ENCODE data around the gene SERPINE1. TPM values are rescaled to one million over a fixed set of nuclear protein-coding genes. Genes with fewer than 3 reads are reported as not detected.

Gene SERPINE1
- total and polyA plus RNA-seq, 2 of the 13 experiments (the other 11 are each of a cell fraction or from before 2014, with no cell fraction given), result 21.2 to 1,576 TPM

- 58% methylated on average over 10 of the region's 11 CpGs for WGBS (ENCODE audit: low lambda C conversion rate)
- TF ChIP-seq ZNF770 (CRISPR knock-in tag; IDR thresholded peaks at IDR 0.05) (0 out of 2 replicates have a peak, but pooled peaks have one; percentile 18), ZNF264 (CRISPR knock-in tag; IDR thresholded peaks at IDR 0.05) (no peak), ZNF441 (CRISPR knock-in tag; IDR thresholded peaks at IDR 0.05; ENCODE audit: borderline replicate concordance) (peak; percentile 90)
- DNase-seq (ENCODE audit: low spot score) (no peak), FAIRE-seq (no peak), ATAC-seq (no peak)
- H3K36me3 ChIP-seq (replicated peaks in 1 of 2; ENCODE audit: control insufficient read depth in 1 of 2, insufficient read depth in 2 of 2, low read length in 2 of 2), result no peaks in the 10 kb centered on the region
- H3K4me3 ChIP-seq (replicated peaks in 1 of 3; ENCODE audit: insufficient read depth in 1 of 3, low read depth in 2 of 3, low read length in 3 of 3), result no peak overlapping the region
- no peaks in the 10 kb centered on the region for H4K20me1 ChIP-seq (ENCODE audit: insufficient read depth, low read length)
- ChIA-PET POLR2A (interaction anchor here (1.5 to 3.8 kb wide), 2 partner anchors 9 to 11 kb away, joined by 4 to 26 read pairs; no protein-coding TSS in a partner anchor), CTCF (ENCODE audit: low intra/inter-chr PET ratio, low total read pairs) (no interaction called here)
- no peak overlapping the region for H3K9ac ChIP-seq (ENCODE audit: insufficient read depth, low read depth, low read length)
- no peak overlapping the region for H3K27ac ChIP-seq (ENCODE audit: extremely low read length, insufficient read depth, low read length)
- intact Hi-C loops (cut with micrococcal nuclease; ENCODE audit: unreplicated experiment), result no loop called here
- BruUV-seq (replicated peaks), result no TSS peak
- no peaks in the 10 kb centered on the region for H3K9me3 ChIP-seq (ENCODE audit: low read length)
- no peaks in the 10 kb centered on the region for H3K79me2 ChIP-seq (ENCODE audit: insufficient read depth, low read length)
- no peak overlapping the region for H2AFZ ChIP-seq (ENCODE audit: low read length)
- in situ Hi-C loops (cut with HindIII; ENCODE audit: extremely low pct_ligation_motif_present, low pct_unique_long_range_greater_than_20kb), result no loop called here
- peaks cover 69% of the 10 kb centered on the region for H3K4me1 ChIP-seq (ENCODE audit: insufficient read depth, low read length)
- H3K4me2 ChIP-seq (ENCODE audit: low read depth, low read length), result no peak overlapping the region
- H3K27me3 ChIP-seq (ENCODE audit: control insufficient read depth in 1 of 2, insufficient read depth in 2 of 2, low read length in 2 of 2), result 0 out of 5 replicates have a peak, but pooled peaks cover 0 to 3% of the 10 kb centered on the region in 2 experiments
These were observed 13.1 kb upstream of the SERPINE1 start for GRCh38 chr7:101113836-101114235.

GRCh38 chr7:101114492-101114891 lies 12.4 kb upstream of the SERPINE1 start:
- DNase-seq (ENCODE audit: low spot score) (no peak), FAIRE-seq (no peak), ATAC-seq (no peak)
- H3K79me2 ChIP-seq (ENCODE audit: insufficient read depth, low read length), result no peaks in the 10 kb centered on the region
- no peaks in the 10 kb centered on the region for H3K9me3 ChIP-seq (ENCODE audit: low read length)
- 24% methylated on average over 8 of the region's 8 CpGs for WGBS (ENCODE audit: low lambda C conversion rate)
- TF ChIP-seq ZNF251 (CRISPR knock-in tag; IDR thresholded peaks at IDR 0.05) (no peak), KLF13 (CRISPR knock-in tag; IDR thresholded peaks at IDR 0.05) (no peak), PCBP1 (IDR thresholded peaks at IDR 0.05; ENCODE audit: borderline replicate concordance, low read depth, low read length) (no peak)
- H3K4me2 ChIP-seq (ENCODE audit: low read depth, low read length), result no peak overlapping the region
- H3K9ac ChIP-seq (ENCODE audit: insufficient read depth, low read depth, low read length), result no peak overlapping the region
- peaks cover 65% of the 10 kb centered on the region for H3K4me1 ChIP-seq (ENCODE audit: insufficient read depth, low read length)
- ChIA-PET CTCF (ENCODE audit: low intra/inter-chr PET ratio, low total read pairs) (no interaction called here), POLR2A (interaction anchor here (1.5 to 3.8 kb wide), 2 partner anchors 8 to 10 kb away, joined by 4 to 26 read pairs; no protein-coding TSS in a partner anchor)
- no peak overlapping the region for H3K4me3 ChIP-seq (replicated peaks in 1 of 3; ENCODE audit: insufficient read depth in 1 of 3, low read depth in 2 of 3, low read length in 3 of 3)
- intact Hi-C loops (cut with micrococcal nuclease; ENCODE audit: unreplicated experiment) (no loop called here), in situ Hi-C loops (cut with HindIII; ENCODE audit: extremely low pct_ligation_motif_present, low pct_unique_long_range_greater_than_20kb) (no loop called here)
- 0 out of 5 replicates have a peak, but pooled peaks cover 0 to 3% of the 10 kb centered on the region in 2 experiments for H3K27me3 ChIP-seq (ENCODE audit: control insufficient read depth in 1 of 2, insufficient read depth in 2 of 2, low read length in 2 of 2)
- H2AFZ ChIP-seq (ENCODE audit: low read length), result no peak overlapping the region
- no TSS peak for BruUV-seq (replicated peaks)
- no peak overlapping the region for H3K27ac ChIP-seq (ENCODE audit: extremely low read length, insufficient read depth, low read length)
- no peaks in the 10 kb centered on the region for H4K20me1 ChIP-seq (ENCODE audit: insufficient read depth, low read length)
- H3K36me3 ChIP-seq (replicated peaks in 1 of 2; ENCODE audit: control insufficient read depth in 1 of 2, insufficient read depth in 2 of 2, low read length in 2 of 2), result no peaks in the 10 kb centered on the region

All from HepG2 (cell line).